Fibroblast of the aortic adventitia (primary cell): Measurements from ENCODE around the gene PRKAR2A. TPM values are rescaled to one million over a fixed set of nuclear protein-coding genes. Genes with fewer than 3 reads are reported as not detected.
"Not testable (repeated sequence)": the region's sequence is repeated elsewhere in the genome, so short reads cannot be mapped to it uniquely, and the experiment has no call there.

Experiments used
- DNase-seq: peaks from one replicate; pipeline ENCODE4 v3.0.0-alpha.2; 2010; ENCODE audit warnings: low read depth
- H3K4me3 ChIP-seq: 2 replicates; pipeline ENCODE4 v1.5.1; 2011; ENCODE audit warnings: low read depth, mild to moderate bottlenecking, control low read depth, low read length, moderate library complexity
- CTCF ChIP-seq: IDR thresholded peaks from 2 replicates; pipeline ENCODE4 v1.5.1; 2011; ENCODE audit warnings: mild to moderate bottlenecking, low read length, control low read depth, inconsistent platforms; ENCODE audit not compliant: insufficient read depth
- total RNA-seq: library from RNA; depleted of rRNA; stranded (reverse); fragments of >200 nt; gene quantifications from 2 replicates; pipeline ENCODE4 v1.2.3, GENCODE V29; 2012; ENCODE audit warnings: low replicate concordance

The PRKAR2A gene
- total RNA-seq, 1 donor = 43.4 TPM

GRCh38 chr3:48795997-48796732, 51.5 kb downstream of the PRKAR2A start:
- H3K4me3 ChIP-seq = no peak overlapping the region
- no peak for DNase-seq
- no peak for TF ChIP-seq CTCF

- not testable (repeated sequence) for H3K4me3 ChIP-seq, DNase-seq
These were observed 54.2 kb downstream of the PRKAR2A start for GRCh38 chr3:48793484-48793883.

GRCh38 chr3:48789665-48790064, 58.0 kb downstream of the PRKAR2A start:
- no peak overlapping the region for H3K4me3 ChIP-seq
- DNase-seq = no peak
- no peak for TF ChIP-seq CTCF

DNA sequence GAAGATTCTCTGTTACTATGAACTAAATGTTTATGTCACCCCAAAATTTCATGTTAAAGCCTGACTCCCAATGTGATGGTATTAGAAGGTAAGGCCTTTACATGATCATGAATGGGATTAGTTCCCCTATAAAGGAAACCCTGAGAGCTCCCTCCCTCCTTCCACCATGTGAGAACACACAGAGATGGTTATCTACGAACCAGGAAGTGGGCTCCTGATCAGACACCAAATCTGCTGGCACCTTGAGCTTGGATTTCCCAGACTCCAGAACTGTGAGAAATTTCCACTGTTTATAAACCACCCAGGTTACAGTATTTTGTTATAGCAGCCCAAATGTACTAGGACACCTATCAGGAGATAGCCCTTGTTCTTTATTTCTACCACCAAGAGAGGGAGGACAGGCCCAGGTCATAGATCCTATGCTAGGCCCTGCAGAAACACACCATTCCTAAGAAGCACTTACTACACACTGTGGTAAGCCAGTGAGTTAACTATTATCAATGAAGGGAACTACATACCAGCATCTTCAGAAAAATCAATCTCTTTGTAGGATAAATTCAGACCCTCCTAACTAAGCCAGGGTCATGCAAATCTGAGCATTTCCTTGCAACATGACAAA, 59.0 kb downstream of the PRKAR2A start:
- no peak for DNase-seq
- no peak overlapping the region for H3K4me3 ChIP-seq
- no peak for TF ChIP-seq CTCF

- no peak overlapping the region for H3K4me3 ChIP-seq
- TF ChIP-seq CTCF = no peak
- DNase-seq = peak; percentile 27
These were observed 63.1 kb downstream of the PRKAR2A start for GRCh38 chr3:48784426-48785120.

DNA sequence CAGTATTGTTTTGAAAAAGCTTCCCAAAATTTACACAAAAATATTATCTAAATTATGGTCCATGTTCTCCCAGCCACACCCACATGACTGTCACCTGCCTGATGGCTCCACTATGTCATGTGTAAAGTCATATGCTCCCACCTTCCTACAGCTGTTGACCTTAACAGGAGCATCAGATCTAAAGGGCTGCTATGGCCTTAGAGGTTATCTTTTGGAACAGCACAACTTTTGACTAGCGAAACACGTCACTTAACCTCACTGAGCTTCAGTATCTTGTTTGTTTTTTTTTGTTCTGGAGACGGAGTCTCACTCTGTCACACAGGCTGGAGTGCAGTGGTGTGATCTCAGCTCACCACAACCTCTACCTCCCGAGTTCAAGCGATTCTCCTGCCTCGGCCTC, 64.4 kb downstream of the PRKAR2A start:
- no peak overlapping the region for H3K4me3 ChIP-seq
- DNase-seq = no peak
- TF ChIP-seq CTCF = no peak

DNA sequence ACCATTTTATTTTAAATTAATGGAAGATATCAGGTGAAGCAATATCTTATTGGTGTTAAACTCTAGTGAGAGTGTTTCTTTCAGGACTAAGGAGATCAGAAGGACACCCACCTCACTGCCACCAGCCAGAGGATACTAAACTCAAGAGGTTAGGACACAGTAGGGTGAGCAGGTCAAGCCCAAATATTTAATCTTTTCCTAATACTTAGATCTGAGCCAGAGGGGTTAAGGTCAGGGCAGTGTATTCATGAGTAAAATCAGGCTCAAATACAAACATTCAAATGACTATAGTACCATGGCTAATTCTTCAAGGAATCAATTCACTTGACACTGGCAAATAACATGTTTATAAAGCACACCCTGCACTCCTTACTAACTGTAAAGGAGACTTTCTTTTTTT, 65.6 kb downstream of the PRKAR2A start:
- DNase-seq = no peak
- H3K4me3 ChIP-seq = no peak overlapping the region
- no peak for TF ChIP-seq CTCF

- DNase-seq, H3K4me3 ChIP-seq: not testable (repeated sequence)
These were observed 69.1 kb downstream of the PRKAR2A start for GRCh38 chr3:48778565-48778964.
